Measurements from ENCODE around the gene SUGP2.

Gene SUGP2

GRCh38 chr19:19059837-19060611, 26.7 kb upstream of the SUGP2 start:
- no peak for DNase-seq (ENCODE audit: extremely low spot score)
- ChIA-PET CTCF (no interaction called here), POLR2A (interaction anchor here (0.5 to 1.0 kb wide), 2 partner anchors 11 to 141 kb away, joined by 3 to 5 read pairs; partner anchors contain the start of genes COPE and DDX49)
- TF ChIP-seq CTCF (IDR thresholded peaks at IDR 0.05; ENCODE audit: control extremely low read depth, extremely low read depth, low read depth, missing control alignments) = no peak

- DNase-seq (ENCODE audit: extremely low spot score) = no peak
- POLR2A ChIA-PET = interaction anchor here (0.5 kb wide), 1 partner anchor 12 kb away, joined by 5 read pairs; no protein-coding TSS in a partner anchor
- CTCF ChIA-PET = no interaction called here
- no peak for TF ChIP-seq CTCF (IDR thresholded peaks at IDR 0.05; ENCODE audit: control extremely low read depth, extremely low read depth, low read depth, missing control alignments)
Measured at GRCh38 chr19:19059018-19059836, 25.9 kb upstream of the SUGP2 start.

GRCh38 chr19:19057720-19058119, 24.4 kb upstream of the SUGP2 start:
- DNase-seq (ENCODE audit: extremely low spot score) = no peak
- ChIA-PET CTCF (no interaction called here), POLR2A (no interaction called here)
- TF ChIP-seq CTCF (IDR thresholded peaks at IDR 0.05; ENCODE audit: control extremely low read depth, extremely low read depth, low read depth, missing control alignments) = no peak

- ChIA-PET POLR2A (no interaction called here), CTCF (no interaction called here)
- no peak for DNase-seq (ENCODE audit: extremely low spot score)
- TF ChIP-seq CTCF (IDR thresholded peaks at IDR 0.05; ENCODE audit: control extremely low read depth, extremely low read depth, low read depth, missing control alignments) = no peak
Measured at GRCh38 chr19:19057317-19057716, 24.0 kb upstream of the SUGP2 start.

GRCh38 chr19:19056636-19057275, 23.4 kb upstream of the SUGP2 start:
- DNase-seq (ENCODE audit: extremely low spot score) = no peak
- CTCF ChIA-PET = no interaction called here
- POLR2A ChIA-PET = no interaction called here
- TF ChIP-seq CTCF (IDR thresholded peaks at IDR 0.05; ENCODE audit: control extremely low read depth, extremely low read depth, low read depth, missing control alignments) = no peak

- no peak for TF ChIP-seq CTCF (IDR thresholded peaks at IDR 0.05; ENCODE audit: control extremely low read depth, extremely low read depth, low read depth, missing control alignments)
- DNase-seq (ENCODE audit: extremely low spot score) = no peak
- ChIA-PET POLR2A (no interaction called here), CTCF (interaction anchor here (1.6 to 3.9 kb wide), 2 partner anchors 12 to 61 kb away, joined by 4 to 21 read pairs; no protein-coding TSS in a partner anchor)
Measured at GRCh38 chr19:19055701-19056100, 22.4 kb upstream of the SUGP2 start.
